Stomach (tissue), 4 donors: ENCODE results near the gene PCK2.

Source experiments
- EP300 ChIP-seq: sonication (generic); formaldehyde crosslinking; IDR thresholded peaks from one replicate; pipeline ENCODE4 v1.6.1; 2017; ENCODE audit warnings: antibody characterized with exemption
- POLR2A ChIP-seq, 4 donors: fragments of 450-650 bp; IDR thresholded peaks; one replicate each; pipeline ENCODE4 v1.6.1; 2016; ENCODE audit warnings: antibody characterized with exemption in 4 of 4, control low read depth in 2 of 4, mild to moderate bottlenecking in 1 of 4, moderate library complexity in 1 of 4
- TF ChIP-seq, protein P1 (sequence below), 7 experiments: fragments of 450-650 bp in 4 of 7; fragments of 200-600 bp in 3 of 7; sonication (generic) in 3 of 7; IDR thresholded peaks; one replicate each; pipeline ENCODE4 v1.5.1; 2016 to 2019; ENCODE audit warnings: antibody characterized with exemption in 7 of 7, control low read depth in 2 of 7, mild to moderate bottlenecking in 1 of 7

DNA sequence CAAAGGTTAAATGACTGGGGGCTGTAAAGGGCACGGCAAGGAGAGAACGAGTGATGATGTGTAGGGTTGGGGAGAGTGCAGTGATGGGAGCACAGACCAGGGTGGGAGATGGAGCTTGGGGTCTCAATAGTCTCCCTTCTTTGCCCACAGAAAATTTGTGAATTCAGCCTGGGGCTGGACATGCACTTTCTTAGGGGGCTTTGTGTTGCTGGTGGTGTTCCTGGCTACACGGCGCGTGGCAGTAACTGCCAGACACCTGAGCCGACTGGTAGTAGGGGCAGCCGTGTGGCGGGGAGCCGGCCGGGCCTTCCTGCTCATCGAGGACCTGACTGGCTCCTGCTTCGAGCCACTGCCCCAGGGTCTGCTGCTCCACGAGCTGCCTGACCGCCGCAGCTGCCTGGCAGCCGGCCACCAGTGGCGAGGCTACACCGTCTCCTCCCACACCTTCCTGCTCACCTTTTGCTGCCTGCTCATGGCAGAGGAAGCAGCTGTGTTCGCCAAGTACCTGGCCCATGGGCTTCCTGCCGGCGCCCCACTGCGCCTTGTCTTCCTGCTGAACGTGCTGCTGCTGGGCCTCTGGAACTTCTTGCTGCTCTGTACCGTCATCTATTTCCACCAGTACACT, 38.1 kb downstream of the PCK2 start:
- TF ChIP-seq, protein P1, sequence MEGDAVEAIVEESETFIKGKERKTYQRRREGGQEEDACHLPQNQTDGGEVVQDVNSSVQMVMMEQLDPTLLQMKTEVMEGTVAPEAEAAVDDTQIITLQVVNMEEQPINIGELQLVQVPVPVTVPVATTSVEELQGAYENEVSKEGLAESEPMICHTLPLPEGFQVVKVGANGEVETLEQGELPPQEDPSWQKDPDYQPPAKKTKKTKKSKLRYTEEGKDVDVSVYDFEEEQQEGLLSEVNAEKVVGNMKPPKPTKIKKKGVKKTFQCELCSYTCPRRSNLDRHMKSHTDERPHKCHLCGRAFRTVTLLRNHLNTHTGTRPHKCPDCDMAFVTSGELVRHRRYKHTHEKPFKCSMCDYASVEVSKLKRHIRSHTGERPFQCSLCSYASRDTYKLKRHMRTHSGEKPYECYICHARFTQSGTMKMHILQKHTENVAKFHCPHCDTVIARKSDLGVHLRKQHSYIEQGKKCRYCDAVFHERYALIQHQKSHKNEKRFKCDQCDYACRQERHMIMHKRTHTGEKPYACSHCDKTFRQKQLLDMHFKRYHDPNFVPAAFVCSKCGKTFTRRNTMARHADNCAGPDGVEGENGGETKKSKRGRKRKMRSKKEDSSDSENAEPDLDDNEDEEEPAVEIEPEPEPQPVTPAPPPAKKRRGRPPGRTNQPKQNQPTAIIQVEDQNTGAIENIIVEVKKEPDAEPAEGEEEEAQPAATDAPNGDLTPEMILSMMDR (IDR thresholded peaks at IDR 0.05), result no peak
- TF ChIP-seq EP300 (no peak), POLR2A (IDR thresholded peaks at IDR 0.05) (no peak)
